ENCODE data around the gene EID2B. TPM values are rescaled to one million over a fixed set of nuclear protein-coding genes. Genes with fewer than 3 reads are reported as not detected.
A peak's percentile ranks its signal among the peaks of the same experiment; 100 is the strongest.

The EID2B gene
- total RNA-seq, 1 experiment from 2014 or later, result 3.5 TPM

DNA sequence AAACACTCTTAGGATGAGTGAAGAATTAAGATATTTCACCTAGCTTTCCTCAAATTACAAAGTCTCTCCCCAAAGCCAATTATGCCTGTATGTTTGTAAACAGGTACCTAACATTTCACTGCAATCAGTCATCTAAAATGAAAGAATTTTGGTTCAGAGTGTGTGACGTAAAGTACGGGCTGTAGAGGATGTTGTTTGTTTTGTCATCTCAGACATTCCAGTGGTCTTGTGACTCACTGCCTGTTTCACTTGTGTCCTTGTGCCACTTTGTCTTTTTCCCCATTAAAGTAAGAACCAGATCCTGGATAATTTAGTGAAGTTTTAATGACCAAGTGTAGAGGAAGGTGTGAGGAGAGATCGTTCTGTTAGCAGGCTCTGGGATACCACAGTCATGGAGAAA lies 36.0 kb upstream of the EID2B start:
- TF ChIP-seq, protein P1, sequence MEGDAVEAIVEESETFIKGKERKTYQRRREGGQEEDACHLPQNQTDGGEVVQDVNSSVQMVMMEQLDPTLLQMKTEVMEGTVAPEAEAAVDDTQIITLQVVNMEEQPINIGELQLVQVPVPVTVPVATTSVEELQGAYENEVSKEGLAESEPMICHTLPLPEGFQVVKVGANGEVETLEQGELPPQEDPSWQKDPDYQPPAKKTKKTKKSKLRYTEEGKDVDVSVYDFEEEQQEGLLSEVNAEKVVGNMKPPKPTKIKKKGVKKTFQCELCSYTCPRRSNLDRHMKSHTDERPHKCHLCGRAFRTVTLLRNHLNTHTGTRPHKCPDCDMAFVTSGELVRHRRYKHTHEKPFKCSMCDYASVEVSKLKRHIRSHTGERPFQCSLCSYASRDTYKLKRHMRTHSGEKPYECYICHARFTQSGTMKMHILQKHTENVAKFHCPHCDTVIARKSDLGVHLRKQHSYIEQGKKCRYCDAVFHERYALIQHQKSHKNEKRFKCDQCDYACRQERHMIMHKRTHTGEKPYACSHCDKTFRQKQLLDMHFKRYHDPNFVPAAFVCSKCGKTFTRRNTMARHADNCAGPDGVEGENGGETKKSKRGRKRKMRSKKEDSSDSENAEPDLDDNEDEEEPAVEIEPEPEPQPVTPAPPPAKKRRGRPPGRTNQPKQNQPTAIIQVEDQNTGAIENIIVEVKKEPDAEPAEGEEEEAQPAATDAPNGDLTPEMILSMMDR (conservative IDR thresholded peaks at IDR 0.05; ENCODE audit: low read depth, low read length), result no peak
- TF ChIP-seq EZH2 (IDR thresholded peaks at IDR 0.05; ENCODE audit: low read length, unreplicated experiment) (no peak), EZH2phosphoT487 (IDR thresholded peaks at IDR 0.05; ENCODE audit: borderline replicate concordance, low read length) (no peak)
- ChIA-PET CTCF (no interaction called here), POLR2A (ENCODE audit: unreplicated experiment) (no interaction called here)
- Histone ChIP-seq H3K9me2 (replicated peaks; ENCODE audit: low read length) (no peaks in the 10 kb centered on the region), H3K9ac (ENCODE audit: low read length) (no peak overlapping the region), H3K4me3 (ENCODE audit: low read length) (no peak overlapping the region), H3K36me3 (ENCODE audit: low read depth, low read length) (no peaks in the 10 kb centered on the region), H3K4me2 (ENCODE audit: low read length) (0 out of 2 replicates have a peak overlapping the region, but pooled peaks have one; percentile 27), H3K27ac (ENCODE audit: low read length) (no peak overlapping the region), H3K79me2 (ENCODE audit: low read length) (no peaks in the 10 kb centered on the region), H4K20me1 (ENCODE audit: low read length) (no peaks in the 10 kb centered on the region), H2AFZ (ENCODE audit: low read length) (no peak overlapping the region), H3K27me3 (ENCODE audit: low read length) (no peaks in the 10 kb centered on the region), H3K4me1 (ENCODE audit: insufficient read depth, low read length) (peaks cover 6% of the 10 kb centered on the region), H3F3A (ENCODE audit: low read length, unreplicated experiment) (no peaks in the 10 kb centered on the region), H3K9me3 (ENCODE audit: low read length) (no peaks in the 10 kb centered on the region)
- peak; percentile 56 for DNase-seq
- intact Hi-C loops (cut with micrococcal nuclease), result no loop called here
- ATAC-seq, result no peak
- BruUV-seq (replicated peaks), result no TSS peak

DNA sequence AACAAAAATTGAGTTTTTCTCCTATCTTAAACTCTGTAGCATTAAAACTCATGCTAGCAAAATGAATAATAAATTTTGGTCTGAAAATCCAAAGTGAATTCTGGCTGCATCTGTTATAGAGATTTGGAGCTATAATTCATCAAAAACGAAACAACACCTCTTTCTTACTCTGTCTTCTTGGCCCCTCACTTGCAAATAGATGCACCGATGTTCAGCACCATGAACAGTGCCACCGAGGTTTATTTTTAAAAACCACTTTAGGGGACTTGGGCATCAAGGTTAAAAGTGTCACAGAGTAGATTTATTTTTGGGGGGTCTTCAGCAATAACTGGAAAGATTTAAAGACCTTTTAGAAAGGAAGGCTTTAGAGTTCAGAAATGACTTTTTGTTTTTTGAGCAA lies 33.4 kb upstream of the EID2B start:
- no TSS peak for BruUV-seq (replicated peaks)
- TF ChIP-seq EZH2phosphoT487 (IDR thresholded peaks at IDR 0.05; ENCODE audit: borderline replicate concordance, low read length) (no peak), EZH2 (IDR thresholded peaks at IDR 0.05; ENCODE audit: low read length, unreplicated experiment) (no peak)
- TF ChIP-seq, protein P1 (conservative IDR thresholded peaks at IDR 0.05; ENCODE audit: low read depth, low read length), result no peak
- Histone ChIP-seq H2AFZ (ENCODE audit: low read length) (no peak overlapping the region), H3K27me3 (ENCODE audit: low read length) (no peaks in the 10 kb centered on the region), H3K36me3 (ENCODE audit: low read depth, low read length) (no peaks in the 10 kb centered on the region), H4K20me1 (ENCODE audit: low read length) (no peaks in the 10 kb centered on the region), H3K9ac (ENCODE audit: low read length) (no peak overlapping the region), H3K27ac (ENCODE audit: low read length) (no peak overlapping the region), H3F3A (ENCODE audit: low read length, unreplicated experiment) (no peaks in the 10 kb centered on the region), H3K4me3 (ENCODE audit: low read length) (no peak overlapping the region), H3K4me1 (ENCODE audit: insufficient read depth, low read length) (peaks cover 15% of the 10 kb centered on the region), H3K9me2 (replicated peaks; ENCODE audit: low read length) (no peaks in the 10 kb centered on the region), H3K79me2 (ENCODE audit: low read length) (no peaks in the 10 kb centered on the region), H3K9me3 (ENCODE audit: low read length) (no peaks in the 10 kb centered on the region), H3K4me2 (ENCODE audit: low read length) (no peak overlapping the region)
- no peak for DNase-seq
- POLR2A ChIA-PET (ENCODE audit: unreplicated experiment), result no interaction called here
- intact Hi-C loops (cut with micrococcal nuclease), result no loop called here
- CTCF ChIA-PET, result interaction anchor here (0.5 kb wide), 1 partner anchor 190 kb away, joined by 3 read pairs; no protein-coding TSS in a partner anchor
- no peak for ATAC-seq

DNA sequence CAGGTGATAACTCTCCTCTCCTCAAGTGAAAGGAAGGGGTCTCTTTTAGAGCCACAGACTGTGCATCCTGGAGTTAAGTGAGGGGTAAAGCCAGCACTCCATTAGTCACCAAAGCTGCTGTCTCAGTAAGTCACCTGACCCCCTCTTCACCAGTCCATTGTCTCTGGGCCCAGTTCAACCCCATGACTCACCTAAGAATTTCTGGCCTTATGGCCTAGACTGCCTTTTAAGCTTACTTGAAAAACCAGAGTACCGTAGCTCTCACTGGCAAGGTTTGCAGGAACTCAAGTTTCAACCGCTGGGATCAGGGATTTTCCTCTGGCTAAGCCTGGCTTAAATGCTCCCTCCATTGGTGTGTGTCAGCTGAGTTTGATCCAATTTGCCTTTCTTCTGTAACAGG lies 30.8 kb upstream of the EID2B start:
- CTCF ChIA-PET, result no interaction called here
- no peaks in the 10 kb centered on the region for H3K9me3 ChIP-seq (ENCODE audit: low read length)
- H4K20me1 ChIP-seq (ENCODE audit: low read length), result no peaks in the 10 kb centered on the region
- no peaks in the 10 kb centered on the region for H3K36me3 ChIP-seq (ENCODE audit: low read depth, low read length)
- POLR2A ChIA-PET (ENCODE audit: unreplicated experiment), result no interaction called here
- H3K27ac ChIP-seq (ENCODE audit: low read length), result peak overlapping the region; percentile 47
- no peaks in the 10 kb centered on the region for H3K79me2 ChIP-seq (ENCODE audit: low read length)
- peak; percentile 85 for DNase-seq
- no peaks in the 10 kb centered on the region for H3K9me2 ChIP-seq (replicated peaks; ENCODE audit: low read length)
- H3K4me2 ChIP-seq (ENCODE audit: low read length), result peak overlapping the region; percentile 54
- peak; percentile 64 for ATAC-seq
- H2AFZ ChIP-seq (ENCODE audit: low read length), result no peak overlapping the region
- intact Hi-C loops (cut with micrococcal nuclease), result no loop called here
- H3K27me3 ChIP-seq (ENCODE audit: low read length), result no peaks in the 10 kb centered on the region
- no peak overlapping the region for H3K9ac ChIP-seq (ENCODE audit: low read length)
- peaks cover 16% of the 10 kb centered on the region for H3K4me1 ChIP-seq (ENCODE audit: insufficient read depth, low read length)
- H3F3A ChIP-seq (ENCODE audit: low read length, unreplicated experiment), result no peaks in the 10 kb centered on the region
- BruUV-seq (replicated peaks), result no TSS peak
- TF ChIP-seq, protein P1 (conservative IDR thresholded peaks at IDR 0.05; ENCODE audit: low read depth, low read length), result no peak
- TF ChIP-seq EZH2phosphoT487 (IDR thresholded peaks at IDR 0.05; ENCODE audit: borderline replicate concordance, low read length) (no peak), EZH2 (IDR thresholded peaks at IDR 0.05; ENCODE audit: low read length, unreplicated experiment) (no peak)
- H3K4me3 ChIP-seq (ENCODE audit: low read length), result no peak overlapping the region
